Endothelial cell of umbilical vein (primary cell): Measurements from ENCODE around the gene ACTR1A. TPM values are rescaled to one million over a fixed set of nuclear protein-coding genes. Genes with fewer than 3 reads are reported as not detected.

ENCODE experiments used
- BruUV-seq: library from RNA; stranded (reverse); fragments of 400-500 nt; replicated peaks from 2 replicates; lab custom pipeline; 2021; lab: Mats Ljungman, UMichigan
- CTCF ChIA-PET: fragments of 300-600, 350-600 bp; sonication (Branson Sonifier 250); formaldehyde crosslinking; loops from one replicate; lab custom pipeline; 2021; ENCODE audit warnings: antibody characterized with exemption, inconsistent platforms; lab: Charles Lee
- POLR2A ChIA-PET: fragments of 300-600, 350-600 bp; sonication (Branson Sonifier 250); formaldehyde crosslinking; loops from one replicate; lab custom pipeline; 2021; ENCODE audit warnings: antibody characterized with exemption, inconsistent platforms; lab: Charles Lee
- DNase-seq: peaks from one replicate; pipeline ENCODE4 v3.0.0-alpha.2; 2011; ENCODE audit warnings: low read depth, low spot score
- FAIRE-seq: peaks from 2 replicates; lab custom pipeline; 2011; peaks lifted over from hg19 to GRCh38; lab: Jason Lieb, UNC
- H2AFZ ChIP-seq: 2 replicates; pipeline ENCODE4 v1.6.0; 2012; ENCODE audit warnings: low read depth, low read length, control low read depth, inconsistent platforms
- H3K27ac ChIP-seq: 2 replicates; pipeline ENCODE4 v1.5.1; 2011; ENCODE audit warnings: low read depth, mild to moderate bottlenecking, control low read depth, low read length, moderate library complexity; ENCODE audit not compliant: insufficient read depth
- H3K27me3 ChIP-seq, 2 experiments: 2 replicates each; pipeline versions ENCODE4 v1.6.0 to v1.6.1; 2011; ENCODE audit warnings: low read length in 2 of 2, mixed read lengths in 1 of 2; ENCODE audit not compliant: control insufficient read depth in 2 of 2, insufficient read depth in 2 of 2
- H3K36me3 ChIP-seq, 2 experiments: 2 replicates in 1 of 2; 3 replicates in 1 of 2; pipeline ENCODE4 v1.5.1; 2011; ENCODE audit warnings: low read length in 2 of 2, mild to moderate bottlenecking in 1 of 2, moderate library complexity in 1 of 2; ENCODE audit not compliant: control insufficient read depth in 2 of 2, insufficient read depth in 2 of 2; ENCODE audit errors: extremely low read depth in 1 of 2
- H3K4me1 ChIP-seq: 3 replicates; pipeline ENCODE4 v1.5.1; 2011; ENCODE audit warnings: mild to moderate bottlenecking, low read length; ENCODE audit not compliant: control insufficient read depth, insufficient read depth; ENCODE audit errors: extremely low read depth
- H3K4me2 ChIP-seq: 2 replicates; pipeline ENCODE4 v1.6.1; 2011; ENCODE audit warnings: low read length, control low read depth, mixed read lengths; ENCODE audit not compliant: insufficient read depth
- H3K4me3 ChIP-seq, 3 experiments: fragments of 200-600 bp in 1 of 3; sonication (generic), shearing (Covaris generic) in 1 of 3; replicated peaks in 1 of 3; 2 replicates each; pipeline ENCODE4 v1.5.1; 2011 to 2016; ENCODE audit warnings: control low read depth in 3 of 3, low read length in 3 of 3, mild to moderate bottlenecking in 2 of 3, inconsistent platforms in 1 of 3, low read depth in 1 of 3, moderate library complexity in 1 of 3; ENCODE audit not compliant: insufficient read depth in 1 of 3
- H3K79me2 ChIP-seq: 2 replicates; pipeline ENCODE4 v1.6.0; 2012; ENCODE audit warnings: low read length, inconsistent platforms; ENCODE audit not compliant: control insufficient read depth, insufficient read depth
- H3K9ac ChIP-seq: replicated peaks from 2 replicates; pipeline ENCODE3; 2011; ENCODE audit warnings: low read length, control low read depth; ENCODE audit not compliant: insufficient read depth; ENCODE audit errors: extremely low read depth
- H3K9me1 ChIP-seq: replicated peaks from 3 replicates; pipeline ENCODE4 v1.6.0; 2011; ENCODE audit warnings: mild to moderate bottlenecking, low read length; ENCODE audit not compliant: control insufficient read depth, insufficient read depth; ENCODE audit errors: extremely low read depth
- H3K9me3 ChIP-seq: replicated peaks from 2 replicates; pipeline ENCODE4 v1.5.1; 2012; ENCODE audit warnings: low read length, inconsistent platforms; ENCODE audit not compliant: control insufficient read depth, insufficient read depth
- H4K20me1 ChIP-seq: replicated peaks from 2 replicates; pipeline ENCODE3; 2011; ENCODE audit warnings: mild to moderate bottlenecking, low read length; ENCODE audit not compliant: control insufficient read depth, insufficient read depth; ENCODE audit errors: extremely low read depth
- EZH2 ChIP-seq: IDR thresholded peaks from 2 replicates; pipeline ENCODE4 v1.6.1; 2012; ENCODE audit warnings: borderline replicate concordance, low read depth, mild to moderate bottlenecking, moderate library complexity, low read length, inconsistent platforms; ENCODE audit not compliant: severe bottlenecking
- MAX ChIP-seq: IDR thresholded peaks from 2 replicates; pipeline ENCODE4 v1.6.1; 2011; ENCODE audit not compliant: insufficient read depth, insufficient read length
- MYC ChIP-seq: IDR thresholded peaks from one replicate; pipeline ENCODE4 v1.6.1; 2011; ENCODE audit warnings: mild to moderate bottlenecking, low read depth, low read length
- POLR2AphosphoS5 ChIP-seq: IDR thresholded peaks from 2 replicates; pipeline ENCODE4 v1.6.1; 2012; ENCODE audit warnings: low read depth, mild to moderate bottlenecking, control low read depth, low read length, moderate library complexity; ENCODE audit not compliant: insufficient read depth
- dilution Hi-C: fragments of 300-500 bp; cut with MboI; formaldehyde crosslinking; loops from one replicate; pipeline ENCODE4 v1.15.0; 2019; ENCODE audit warnings: low sequenced_read_pairs; ENCODE audit not compliant: extremely low pct_ligation_motif_present
- intact Hi-C: fragments of 100-400 bp; cut with micrococcal nuclease; formaldehyde crosslinking; loops from one replicate; pipeline ENCODE4 v1.10.0; 2022
- polyA plus RNA-seq, 4 experiments: library from polyadenylated mRNA; depleted of rRNA in 3 of 4; stranded (reverse) in 3 of 4; unstranded in 1 of 4; fragments of >200 nt; gene quantifications; 2 replicates each; pipeline versions ENCODE4 v1.2.1 to v1.2.3, GENCODE V29; 2011 to 2012; ENCODE audit warnings: missing spikeins in 1 of 4
- total RNA-seq: library from RNA; stranded (reverse); gene quantifications from 2 replicates; pipeline ENCODE4 v1.2.3, GENCODE V29; 2021

Gene ACTR1A
- total and polyA plus RNA-seq, 2 donors (not counting 3 experiments of a cell fraction or from before 2014, with no cell fraction given): 155 to 164 TPM

- CTCF ChIA-PET: interaction anchor here (0.6 to 1.3 kb wide), 2 partner anchors 11 to 16 kb away, joined by 3 read pairs; no protein-coding TSS in a partner anchor
- Histone ChIP-seq H3K9me1 (no peaks in the 10 kb centered on the region), H3K27me3 (no peaks in the 10 kb centered on the region), H3K27ac (no peak overlapping the region), H2AFZ (no peak overlapping the region), H3K36me3 (peaks cover 0 to 3% of the 10 kb centered on the region in 2 experiments), H3K4me3 (no peak overlapping the region), H3K4me1 (no peaks in the 10 kb centered on the region), H4K20me1 (no peaks in the 10 kb centered on the region), H3K9me3 (no peaks in the 10 kb centered on the region), H3K4me2 (no peak overlapping the region), H3K9ac (no peak overlapping the region), H3K79me2 (no peaks in the 10 kb centered on the region)
- FAIRE-seq: peak; percentile 40
- dilution Hi-C loops: no loop called here
- no peak for DNase-seq
- POLR2A ChIA-PET: no interaction called here
- BruUV-seq: no TSS peak
- TF ChIP-seq MYC: no peak
- no peak for TF ChIP-seq EZH2
- no peak for TF ChIP-seq MAX
- intact Hi-C loops: no loop called here
Measured at GRCh38 chr10:102545997-102546396, 43.5 kb upstream of the ACTR1A start.

- dilution Hi-C loops (no loop called here), intact Hi-C loops (no loop called here)
- no peaks in the 10 kb centered on the region for H3K9me1 ChIP-seq
- no peak for FAIRE-seq
- no peak overlapping the region for H3K27ac ChIP-seq
- no peak overlapping the region for H2AFZ ChIP-seq
- H3K27me3 ChIP-seq: no peaks in the 10 kb centered on the region
- no peak overlapping the region for H3K9ac ChIP-seq
- H4K20me1 ChIP-seq: no peaks in the 10 kb centered on the region
- no peak for DNase-seq
- ChIA-PET POLR2A (no interaction called here), CTCF (interaction anchor here (0.6 to 1.3 kb wide), 2 partner anchors 10 to 16 kb away, joined by 3 read pairs; no protein-coding TSS in a partner anchor)
- TF ChIP-seq MAX (no peak), POLR2AphosphoS5 (no peak)
- H3K79me2 ChIP-seq: no peaks in the 10 kb centered on the region
- H3K9me3 ChIP-seq: no peaks in the 10 kb centered on the region
- H3K4me1 ChIP-seq: no peaks in the 10 kb centered on the region
- no peak overlapping the region for H3K4me2 ChIP-seq
- no TSS peak for BruUV-seq
- no peak overlapping the region for H3K4me3 ChIP-seq
- peaks cover 0 to 3% of the 10 kb centered on the region in 2 experiments for H3K36me3 ChIP-seq
Measured at GRCh38 chr10:102545265-102545871, 42.9 kb upstream of the ACTR1A start.
